GM23338 (cell line): ENCODE measurements around the gene COL16A1. TPM values are rescaled to one million over a fixed set of nuclear protein-coding genes. Genes with fewer than 3 reads are reported as not detected.

Experiments used
- ATAC-seq: fragments of 200-7000 bp; cut with Tn5 transposase; 3 replicates; pipeline ENCODE4 v1.9.1; 2020
- DNase-seq: peaks from one replicate; pipeline ENCODE4 v3.0.0-alpha.2; 2015; ENCODE audit warnings: low spot score
- H2AFZ ChIP-seq: fragments of 200-600 bp; sonication (generic); 2 replicates; pipeline ENCODE4 v1.8.0; 2016; ENCODE audit warnings: antibody characterized with exemption, mild to moderate bottlenecking, moderate library complexity
- H3F3A ChIP-seq: fragments of 200-600 bp; sonication (generic); replicated peaks from 2 replicates; pipeline ENCODE4 v1.8.0; 2017; ENCODE audit warnings: antibody characterized with exemption, mixed run types, low read depth
- H3K27ac ChIP-seq: fragments of 200-600 bp; sonication (generic); 2 replicates; pipeline ENCODE4 v1.6.1; 2016; ENCODE audit warnings: low read depth
- H3K27me3 ChIP-seq: fragments of 200-600 bp; sonication (generic); 2 replicates; pipeline ENCODE4 v1.8.0; 2016; ENCODE audit warnings: mild to moderate bottlenecking, mixed run types, moderate library complexity; ENCODE audit not compliant: insufficient read depth
- H3K36me3 ChIP-seq: fragments of 200-600 bp; sonication (generic); 2 replicates; pipeline ENCODE4 v1.8.0; 2016; ENCODE audit warnings: mild to moderate bottlenecking; ENCODE audit not compliant: insufficient read depth
- H3K4me1 ChIP-seq: fragments of 200-600 bp; sonication (generic); 2 replicates; pipeline ENCODE4 v1.8.0; 2016; ENCODE audit warnings: mild to moderate bottlenecking, moderate library complexity; ENCODE audit not compliant: insufficient read depth
- H3K4me2 ChIP-seq: fragments of 200-600 bp; sonication (generic); 2 replicates; pipeline ENCODE4 v1.7.1; 2017; ENCODE audit warnings: mixed run types
- H3K4me3 ChIP-seq: fragments of 200-600 bp; sonication (generic); 2 replicates; pipeline ENCODE4 v1.6.1; 2016; ENCODE audit warnings: mixed run types
- H3K79me2 ChIP-seq: fragments of 200-600 bp; sonication (generic); replicated peaks from 2 replicates; pipeline ENCODE4 v1.8.0; 2017; ENCODE audit warnings: mild to moderate bottlenecking; ENCODE audit not compliant: insufficient read depth
- H3K9me2 ChIP-seq: fragments of 200-600 bp; sonication (generic); 2 replicates; pipeline ENCODE4 v1.8.0; 2017; ENCODE audit not compliant: insufficient read depth
- H4K20me1 ChIP-seq: fragments of 200-600 bp; sonication (generic); replicated peaks from 2 replicates; pipeline ENCODE4 v1.8.0; 2017; ENCODE audit warnings: mild to moderate bottlenecking; ENCODE audit not compliant: insufficient read depth
- H3K27ac Mint-ChIP-seq: 2 replicates; pipeline ENCODE4 v1.8.0; 2020; ENCODE audit warnings: inconsistent platforms, mild to moderate bottlenecking, moderate library complexity, mixed read lengths
- H3K27me3 Mint-ChIP-seq: 3 replicates; pipeline ENCODE4 v1.8.0; 2022; ENCODE audit warnings: low read depth, mild to moderate bottlenecking, moderate library complexity, mixed read lengths, inconsistent platforms; ENCODE audit not compliant: insufficient read depth, poor library complexity
- H3K36me3 Mint-ChIP-seq: 3 replicates; pipeline ENCODE4 v1.8.0; 2021; ENCODE audit warnings: low read depth, mild to moderate bottlenecking, inconsistent platforms, moderate library complexity, mixed read lengths
- H3K4me1 Mint-ChIP-seq: 3 replicates; pipeline ENCODE4 v1.8.0; 2020; ENCODE audit warnings: mild to moderate bottlenecking, inconsistent platforms, mixed read lengths
- H3K4me3 Mint-ChIP-seq: 3 replicates; pipeline ENCODE4 v1.8.0; 2021; ENCODE audit warnings: moderate library complexity, mild to moderate bottlenecking, inconsistent platforms, mixed read lengths
- H3K9me3 Mint-ChIP-seq: 3 replicates; pipeline ENCODE4 v1.8.0; 2020; ENCODE audit warnings: moderate library complexity, mild to moderate bottlenecking, inconsistent platforms, mixed read lengths
- CREB1 ChIP-seq: fragments of 250-450 bp; sonication (Bioruptor Pico); IDR thresholded peaks from 2 replicates; pipeline ENCODE4 v1.5.0; 2020; ENCODE audit warnings: low read depth, mild to moderate bottlenecking, moderate library complexity
- ETS1 ChIP-seq: IDR thresholded peaks from 2 replicates; pipeline ENCODE4 v1.6.1; 2016; ENCODE audit warnings: antibody characterized with exemption
- EZH2 ChIP-seq: fragments of 200-600 bp; sonication (generic); IDR thresholded peaks from one replicate; pipeline ENCODE4 v1.8.0; 2017; ENCODE audit warnings: antibody characterized with exemption, mild to moderate bottlenecking, low read depth; ENCODE audit not compliant: unreplicated experiment
- EZH2phosphoT487 ChIP-seq: fragments of 200-600 bp; sonication (generic); IDR thresholded peaks from one replicate; pipeline ENCODE4 v1.8.1; 2018; ENCODE audit warnings: antibody characterized with exemption; ENCODE audit not compliant: unreplicated experiment
- JUNB ChIP-seq: IDR thresholded peaks from one replicate; pipeline ENCODE4 v1.6.1; 2016; ENCODE audit warnings: antibody characterized with exemption; ENCODE audit not compliant: unreplicated experiment
- NANOG ChIP-seq: IDR thresholded peaks from 2 replicates; pipeline ENCODE4 v1.6.1; 2016; ENCODE audit warnings: antibody characterized with exemption, borderline replicate concordance
- POLR2AphosphoS5 ChIP-seq: IDR thresholded peaks from 2 replicates; pipeline ENCODE4 v1.6.1; 2016; ENCODE audit warnings: antibody characterized with exemption, low read depth
- REST ChIP-seq: IDR thresholded peaks from one replicate; pipeline ENCODE4 v1.6.1; 2018; ENCODE audit warnings: antibody characterized with exemption; ENCODE audit not compliant: unreplicated experiment
- STAT1 ChIP-seq: IDR thresholded peaks from one replicate; pipeline ENCODE4 v1.6.1; 2016; ENCODE audit warnings: antibody characterized with exemption; ENCODE audit not compliant: unreplicated experiment
- ZNF114 ChIP-seq: fragments of 250-450 bp; sonication (Bioruptor Pico); IDR thresholded peaks from 2 replicates; pipeline ENCODE4 v1.5.0; 2020; ENCODE audit warnings: mild to moderate bottlenecking, moderate library complexity
- ZNF331 ChIP-seq: fragments of 250-450 bp; sonication (Bioruptor Pico); IDR thresholded peaks from 2 replicates; pipeline ENCODE4 v1.5.0; 2020; ENCODE audit warnings: low read depth, mild to moderate bottlenecking, moderate library complexity
- polyA plus RNA-seq: library from polyadenylated mRNA; unstranded; fragments of >200 nt; fragmentation: Nextera tagmentation; extraction: Ambion mirVana; gene quantifications from 2 replicates; pipeline ENCODE4 v1.2.1, GENCODE V29; 2016
- total RNA-seq: library from RNA; depleted of rRNA; stranded (reverse); fragments of >200 nt; shearing (Covaris generic); gene quantifications from 2 replicates; pipeline ENCODE4 v1.2.3, GENCODE V29; 2014
- TF ChIP-seq, protein P1 (sequence below), 2 experiments: fragments of 200-600 bp in 1 of 2; sonication (generic) in 1 of 2; conservative IDR thresholded peaks; 2 replicates each; pipeline versions ENCODE4 v1.5.1 to v1.6.1; 2016 to 2017; ENCODE audit warnings: antibody characterized with exemption in 2 of 2, low read depth in 2 of 2, mild to moderate bottlenecking in 2 of 2, moderate library complexity in 1 of 2

COL16A1 gene
- total and polyA plus RNA-seq, 2 experiments from 2014 or later: 4.2 to 13.2 TPM

- Mint-ChIP-seq H3K27ac (no peak overlapping the region), H3K4me1 (peaks cover 11% of the 10 kb centered on the region), H3K4me3 (no peak overlapping the region), H3K27me3 (peaks cover 7% of the 10 kb centered on the region), H3K36me3 (no peaks in the 10 kb centered on the region), H3K9me3 (no peaks in the 10 kb centered on the region)
- no peak overlapping the region for H3K4me2 ChIP-seq
- no peaks in the 10 kb centered on the region for H3K27me3 ChIP-seq
- H3K36me3 ChIP-seq: no peaks in the 10 kb centered on the region
- H3K27ac ChIP-seq: no peak overlapping the region
- H2AFZ ChIP-seq: no peak overlapping the region
- no peaks in the 10 kb centered on the region for H3F3A ChIP-seq
- ATAC-seq: no peak
- H3K79me2 ChIP-seq: no peaks in the 10 kb centered on the region
- DNase-seq: no peak
- no peaks in the 10 kb centered on the region for H3K9me2 ChIP-seq
- no peak overlapping the region for H3K4me3 ChIP-seq
- H3K4me1 ChIP-seq: no peaks in the 10 kb centered on the region
- TF ChIP-seq ZNF331 (CRISPR knock-in tag): no peak
- H4K20me1 ChIP-seq: no peaks in the 10 kb centered on the region
These were observed 41.4 kb downstream of the COL16A1 start for GRCh38 chr1:31662463-31662862.

- Mint-ChIP-seq H3K4me1 (peaks cover 10% of the 10 kb centered on the region; the same call in 2 of the 3 replicates), H3K36me3 (no peaks in the 10 kb centered on the region), H3K4me3 (no peak overlapping the region), H3K27ac (no peak overlapping the region), H3K27me3 (peaks cover 7% of the 10 kb centered on the region), H3K9me3 (no peaks in the 10 kb centered on the region)
- Histone ChIP-seq H3K4me1 (no peaks in the 10 kb centered on the region), H2AFZ (no peak overlapping the region), H3K4me2 (no peak overlapping the region), H3K36me3 (no peaks in the 10 kb centered on the region), H3K27me3 (no peaks in the 10 kb centered on the region), H3K4me3 (no peak overlapping the region), H4K20me1 (no peaks in the 10 kb centered on the region), H3K27ac (no peak overlapping the region), H3K79me2 (no peaks in the 10 kb centered on the region), H3K9me2 (no peaks in the 10 kb centered on the region), H3F3A (no peaks in the 10 kb centered on the region)
- DNase-seq (no peak), ATAC-seq (no peak)
- TF ChIP-seq REST (no peak), POLR2AphosphoS5 (no peak), EZH2phosphoT487 (no peak), ZNF331 (CRISPR knock-in tag) (no peak), JUNB (no peak), EZH2 (no peak), CREB1 (no peak), STAT1 (no peak), ZNF114 (no peak), NANOG (no peak), ETS1 (no peak)
- TF ChIP-seq, protein P1, sequence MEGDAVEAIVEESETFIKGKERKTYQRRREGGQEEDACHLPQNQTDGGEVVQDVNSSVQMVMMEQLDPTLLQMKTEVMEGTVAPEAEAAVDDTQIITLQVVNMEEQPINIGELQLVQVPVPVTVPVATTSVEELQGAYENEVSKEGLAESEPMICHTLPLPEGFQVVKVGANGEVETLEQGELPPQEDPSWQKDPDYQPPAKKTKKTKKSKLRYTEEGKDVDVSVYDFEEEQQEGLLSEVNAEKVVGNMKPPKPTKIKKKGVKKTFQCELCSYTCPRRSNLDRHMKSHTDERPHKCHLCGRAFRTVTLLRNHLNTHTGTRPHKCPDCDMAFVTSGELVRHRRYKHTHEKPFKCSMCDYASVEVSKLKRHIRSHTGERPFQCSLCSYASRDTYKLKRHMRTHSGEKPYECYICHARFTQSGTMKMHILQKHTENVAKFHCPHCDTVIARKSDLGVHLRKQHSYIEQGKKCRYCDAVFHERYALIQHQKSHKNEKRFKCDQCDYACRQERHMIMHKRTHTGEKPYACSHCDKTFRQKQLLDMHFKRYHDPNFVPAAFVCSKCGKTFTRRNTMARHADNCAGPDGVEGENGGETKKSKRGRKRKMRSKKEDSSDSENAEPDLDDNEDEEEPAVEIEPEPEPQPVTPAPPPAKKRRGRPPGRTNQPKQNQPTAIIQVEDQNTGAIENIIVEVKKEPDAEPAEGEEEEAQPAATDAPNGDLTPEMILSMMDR (conservative IDR thresholded peaks at IDR 0.05; ENCODE audit: low read depth in 2 of 2): no peak
These were observed 42.0 kb downstream of the COL16A1 start for GRCh38 chr1:31661856-31662255.
